CD14-positive monocyte (primary cell): ENCODE data around the gene RAPGEF1. TPM values are rescaled to one million over a fixed set of nuclear protein-coding genes. Genes with fewer than 3 reads are reported as not detected.

ENCODE experiments used
- DNase-seq, 3 donors: peaks; one replicate each; pipeline ENCODE4 v3.0.0-alpha.2; 2011 to 2022
- H2AFZ ChIP-seq: 2 replicates; pipeline ENCODE4 v1.6.0; 2012; ENCODE audit warnings: mild to moderate bottlenecking, low read depth, low read length, inconsistent platforms; ENCODE audit not compliant: insufficient read depth, poor library complexity, severe bottlenecking
- H3K27ac ChIP-seq, 2 donors: 1 replicate in 1 of 2; 2 replicates in 1 of 2; pipeline ENCODE4 v1.5.1; 2012 to 2013; ENCODE audit warnings: low read length in 2 of 2, control low read depth in 1 of 2, inconsistent platforms in 1 of 2, low read depth in 1 of 2, mild to moderate bottlenecking in 1 of 2
- H3K27me3 ChIP-seq, 2 donors: one replicate each; pipeline versions ENCODE4 v1.6.0 to v1.6.1; 2011 to 2013; ENCODE audit warnings: low read length in 2 of 2; ENCODE audit not compliant: control insufficient read depth in 2 of 2, insufficient read depth in 2 of 2
- H3K36me3 ChIP-seq, 2 donors: replicated peaks in 1 of 2; 1 replicate in 1 of 2; 2 replicates in 1 of 2; pipeline versions ENCODE4 v1.5.1 to v1.6.1; 2012 to 2013; ENCODE audit warnings: low read length in 2 of 2, control low read depth in 1 of 2, inconsistent platforms in 1 of 2, mild to moderate bottlenecking in 1 of 2; ENCODE audit not compliant: insufficient read depth in 2 of 2, control insufficient read depth in 1 of 2
- H3K4me1 ChIP-seq, 2 donors: 1 replicate in 1 of 2; 2 replicates in 1 of 2; pipeline versions ENCODE4 v1.5.1 to v1.6.1; 2012 to 2013; ENCODE audit warnings: low read length in 2 of 2, control low read depth in 1 of 2, inconsistent platforms in 1 of 2, mild to moderate bottlenecking in 1 of 2, moderate library complexity in 1 of 2; ENCODE audit not compliant: insufficient read depth in 2 of 2, control insufficient read depth in 1 of 2
- H3K4me2 ChIP-seq: replicated peaks from 2 replicates; pipeline ENCODE3; 2012; ENCODE audit warnings: low read length, moderate library complexity, mild to moderate bottlenecking; ENCODE audit not compliant: poor library complexity, severe bottlenecking; ENCODE audit errors: extremely low read depth
- H3K4me3 ChIP-seq, 3 experiments: fragments of 200-600 bp in 1 of 3; sonication (generic) in 1 of 3; replicated peaks in 1 of 3; 1 replicate in 2 of 3; 2 replicates in 1 of 3; pipeline ENCODE4 v1.5.1; 2011 to 2013; ENCODE audit warnings: low read length in 3 of 3, mild to moderate bottlenecking in 3 of 3, control low read depth in 2 of 3, low read depth in 2 of 3, inconsistent platforms in 1 of 3, moderate library complexity in 1 of 3
- H3K79me2 ChIP-seq: 2 replicates; pipeline ENCODE4 v1.6.0; 2012; ENCODE audit warnings: mild to moderate bottlenecking, control low read depth, inconsistent platforms, low read length, moderate library complexity; ENCODE audit not compliant: insufficient read depth
- H3K9ac ChIP-seq: 2 replicates; pipeline ENCODE4 v1.6.0; 2017; ENCODE audit warnings: low read length, mild to moderate bottlenecking; ENCODE audit not compliant: insufficient read depth, poor library complexity, severe bottlenecking
- H3K9me3 ChIP-seq, 2 donors: replicated peaks in 1 of 2; 1 replicate in 1 of 2; 2 replicates in 1 of 2; pipeline versions ENCODE4 v1.5.1 to v1.6.1; 2012 to 2013; ENCODE audit warnings: low read length in 2 of 2, control low read depth in 1 of 2; ENCODE audit not compliant: control insufficient read depth in 1 of 2, insufficient read depth in 1 of 2
- H4K20me1 ChIP-seq: 2 replicates; pipeline ENCODE4 v1.6.0; 2012; ENCODE audit warnings: mild to moderate bottlenecking, low read length, control low read depth, moderate library complexity; ENCODE audit not compliant: insufficient read depth
- H3K27ac Mint-ChIP-seq, 7 donors: one replicate each; pipeline ENCODE4 v1.8.0; 2020; ENCODE audit warnings: mild to moderate bottlenecking in 7 of 7, mixed read lengths in 7 of 7, moderate library complexity in 6 of 7, inconsistent platforms in 2 of 7
- H3K27me3 Mint-ChIP-seq, 3 donors: one replicate each; pipeline ENCODE4 v1.8.0; 2021 to 2022; ENCODE audit warnings: low read depth in 3 of 3, mild to moderate bottlenecking in 3 of 3, mixed read lengths in 3 of 3, moderate library complexity in 3 of 3, inconsistent platforms in 1 of 3
- H3K36me3 Mint-ChIP-seq, 2 donors: one replicate each; pipeline ENCODE4 v1.8.0; 2020; ENCODE audit warnings: mixed read lengths in 2 of 2, inconsistent platforms in 1 of 2, mild to moderate bottlenecking in 1 of 2
- H3K4me1 Mint-ChIP-seq: one replicate; pipeline ENCODE4 v1.8.0; 2020; ENCODE audit warnings: mild to moderate bottlenecking, mixed read lengths
- H3K4me3 Mint-ChIP-seq, 2 donors: one replicate each; pipeline ENCODE4 v1.8.0; 2020; ENCODE audit warnings: mild to moderate bottlenecking in 2 of 2, mixed read lengths in 2 of 2, moderate library complexity in 1 of 2
- H3K9me3 Mint-ChIP-seq, 7 donors: one replicate each; pipeline ENCODE4 v1.8.0; 2020 to 2022; ENCODE audit warnings: mixed read lengths in 7 of 7, mild to moderate bottlenecking in 6 of 7, moderate library complexity in 6 of 7, inconsistent platforms in 2 of 7
- CTCF ChIP-seq: fragments of 200-600 bp; IDR thresholded peaks from one replicate; pipeline ENCODE4 v1.8.0; 2022; ENCODE audit warnings: antibody characterized with exemption, mild to moderate bottlenecking
- WGBS: methylation state at CpG from one replicate; pipeline ENCODE4 v1.1.5; 2013; ENCODE audit warnings: missing lambda C conversion rate; ENCODE audit not compliant: insufficient coverage; 5-methylcytosine and 5-hydroxymethylcytosine counted together
- intact Hi-C, 2 donors: fragments of 100-400 bp; cut with micrococcal nuclease; formaldehyde crosslinking; loops; one replicate each; pipeline versions ENCODE4 v1.15.0 to v1.15.1; 2023
- polyA plus RNA-seq, 3 donors: library from polyadenylated mRNA; depleted of rRNA in 1 of 3; unstranded in 2 of 3; stranded (reverse) in 1 of 3; fragments of 300-500 nt in 2 of 3; fragments of >200 nt in 1 of 3; fragmentation: Illumina TruSeq in 2 of 3; gene quantifications; 1 replicate in 2 of 3; 2 replicates in 1 of 3; pipeline ENCODE4 v1.2.3, GENCODE V29; 2012 to 2021

The RAPGEF1 gene
- polyA plus RNA-seq, 3 donors = 1.7 to 71.7 (median 3.0) TPM

GRCh38 chr9:131618785-131619184, 121.1 kb downstream of the RAPGEF1 start:
- Mint-ChIP-seq H3K4me3 (no peak overlapping the region), H3K4me1 (peaks cover 44% of the 10 kb centered on the region), H3K36me3 (peaks cover 97 to 100% of the 10 kb centered on the region in 2 donors), H3K27me3 (peaks cover 0 to 3% (median 0%) of the 10 kb centered on the region in 3 donors), H3K27ac (peak overlapping the region in 4 of 7 donors; percentile 49 to 75 (median 56)), H3K9me3 (peaks cover 5 to 15% (median 11%) of the 10 kb centered on the region in 7 donors)
- Histone ChIP-seq H3K36me3 (peaks cover 68 to 93% of the 10 kb centered on the region in 2 donors), H3K4me1 (peaks cover 34% of the 10 kb centered on the region in 2 donors), H3K4me2 (no peak overlapping the region), H3K27me3 (no peaks in the 10 kb centered on the region), H3K79me2 (no peaks in the 10 kb centered on the region), H3K4me3 (no peak overlapping the region), H3K9ac (no peak overlapping the region), H3K9me3 (peaks cover 0 to 7% of the 10 kb centered on the region in 2 donors), H4K20me1 (peaks cover 2% of the 10 kb centered on the region), H3K27ac (peak overlapping the region in 1 of 2 donors; percentile 44), H2AFZ (no peak overlapping the region)
- WGBS = 100% methylated on average over 16 of the region's 16 CpGs
- DNase-seq = no peak
- TF ChIP-seq CTCF = no peak
- intact Hi-C loops = no loop called here

- 64% methylated on average over 2 of the region's 2 CpGs for WGBS
- no peak for TF ChIP-seq CTCF
- H3K4me3 ChIP-seq = no peak overlapping the region
- peak overlapping the region in 1 of 2 donors; percentile 44 for H3K27ac ChIP-seq
- H3K36me3 ChIP-seq = peaks cover 72 to 94% of the 10 kb centered on the region in 2 donors
- Mint-ChIP-seq H3K9me3 (peaks cover 5 to 15% (median 11%) of the 10 kb centered on the region in 7 donors), H3K36me3 (peaks cover 97 to 100% of the 10 kb centered on the region in 2 donors), H3K27me3 (peaks cover 0 to 3% (median 0%) of the 10 kb centered on the region in 3 donors), H3K27ac (peak overlapping the region in 3 of 7 donors; percentile 63 to 83 (median 81)), H3K4me3 (no peak overlapping the region), H3K4me1 (peaks cover 37% of the 10 kb centered on the region)
- H2AFZ ChIP-seq = no peak overlapping the region
- H3K4me2 ChIP-seq = no peak overlapping the region
- intact Hi-C loops = no loop called here
- no peak overlapping the region for H3K9ac ChIP-seq
- DNase-seq = no peak
- peaks cover 27% of the 10 kb centered on the region in 2 donors for H3K4me1 ChIP-seq
- H3K27me3 ChIP-seq = no peaks in the 10 kb centered on the region
- H4K20me1 ChIP-seq = peaks cover 8% of the 10 kb centered on the region
- no peaks in the 10 kb centered on the region for H3K79me2 ChIP-seq
- peaks cover 0 to 7% of the 10 kb centered on the region in 2 donors for H3K9me3 ChIP-seq
Observed at GRCh38 chr9:131618071-131618479, 121.8 kb downstream of the RAPGEF1 start.
